CD4-positive, alpha-beta T cell treated with Interleukin-4 for 4 hours (primary cell): ENCODE measurements around the gene PLEKHB2.
"Not testable (repeated sequence)": the region's sequence is repeated elsewhere in the genome, so short reads cannot be mapped to it uniquely, and the experiment has no call there.

Experiments
- DNase-seq: peaks from one replicate; pipeline ENCODE4 v3.0.0-alpha.2; 2020

Gene PLEKHB2

DNA sequence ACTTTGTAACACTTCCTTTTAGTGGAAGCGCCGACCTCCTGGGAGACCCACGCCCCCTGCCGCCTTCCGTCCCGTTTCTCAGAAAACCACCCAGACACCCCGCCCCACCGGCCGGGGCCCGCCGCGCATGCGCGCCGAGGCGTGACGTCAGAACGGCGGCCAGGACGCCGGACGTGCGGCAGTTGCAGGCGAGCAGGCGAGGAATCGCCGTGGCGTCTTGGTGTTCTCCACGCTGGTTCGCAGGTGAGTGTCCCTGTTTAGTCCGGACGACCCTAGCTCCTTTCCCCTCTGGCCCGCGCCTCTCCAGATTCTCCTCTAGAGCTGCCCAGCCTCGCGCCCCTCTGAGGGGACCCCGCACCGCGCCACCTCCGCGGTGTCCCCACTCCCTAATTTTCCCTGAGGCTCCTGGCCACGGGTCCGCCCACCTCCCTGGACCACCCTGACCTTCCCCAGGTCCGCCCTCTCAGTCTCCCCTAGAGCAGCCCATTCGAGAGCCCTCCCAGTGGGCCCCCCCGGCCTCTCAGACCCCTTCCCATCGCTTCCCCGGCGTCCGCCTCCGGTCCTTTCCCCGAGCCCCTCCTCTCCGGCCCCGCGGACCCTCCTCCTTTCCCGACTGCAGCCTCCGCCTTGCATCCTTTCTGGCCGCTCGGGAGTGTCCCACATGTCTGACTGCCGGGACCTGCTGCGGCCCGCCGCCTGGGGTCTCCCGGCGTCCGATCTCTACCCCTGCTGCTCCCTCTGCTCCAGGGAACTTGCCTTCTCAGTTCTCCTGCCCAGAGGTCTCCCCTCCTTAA lies at the start of gene PLEKHB2:
Gene PLEKHB2 (plus strand): TSS at position 181 of the 794 bp plus-strand sequence. CDS start 15,606 bp downstream, outside the sequence.
- peak; percentile 92 for DNase-seq

DNA sequence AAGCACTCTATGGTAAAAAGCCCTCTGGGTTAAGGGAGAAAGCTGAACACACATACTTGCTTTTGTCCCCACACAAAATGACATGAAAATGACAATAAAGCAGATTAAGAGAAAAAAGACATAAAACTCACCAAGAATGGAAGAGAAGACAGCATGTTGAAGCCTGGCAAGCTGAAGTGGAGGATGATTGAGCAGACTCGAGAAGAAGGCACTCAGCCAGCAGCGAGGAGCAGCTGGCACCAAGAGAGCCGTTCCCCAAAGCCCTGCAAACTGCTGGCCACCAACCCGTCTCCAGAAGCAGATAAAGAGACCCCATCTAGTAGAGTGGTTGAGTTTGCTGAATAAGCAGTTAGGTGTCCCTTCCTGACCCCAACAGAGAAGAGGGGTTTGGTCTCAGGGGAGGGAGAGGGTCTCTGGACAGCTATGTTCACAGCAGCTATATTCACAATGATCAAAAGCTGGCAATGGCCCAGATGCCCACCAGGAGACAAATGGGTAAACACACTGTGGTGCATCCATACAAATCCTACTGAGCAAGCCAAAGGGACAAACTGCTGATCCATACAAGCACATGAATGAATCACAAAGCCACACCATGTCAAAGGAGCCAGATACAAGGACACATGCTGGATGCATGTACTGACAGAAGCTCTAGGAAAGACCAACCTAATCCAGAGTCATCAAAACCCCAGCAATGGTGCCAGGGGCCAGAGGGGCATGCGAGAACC lies 48.8 kb upstream of the PLEKHB2 start:
- DNase-seq, result no peak

GRCh38 chr2:131056932-131057287 lies 48.2 kb upstream of the PLEKHB2 start:
- DNase-seq, result no peak

- DNase-seq, result no peak
These were observed 46.8 kb upstream of the PLEKHB2 start for GRCh38 chr2:131058214-131058843.

- no peak for DNase-seq
These were observed 46.2 kb upstream of the PLEKHB2 start for GRCh38 chr2:131058920-131059319.

DNA sequence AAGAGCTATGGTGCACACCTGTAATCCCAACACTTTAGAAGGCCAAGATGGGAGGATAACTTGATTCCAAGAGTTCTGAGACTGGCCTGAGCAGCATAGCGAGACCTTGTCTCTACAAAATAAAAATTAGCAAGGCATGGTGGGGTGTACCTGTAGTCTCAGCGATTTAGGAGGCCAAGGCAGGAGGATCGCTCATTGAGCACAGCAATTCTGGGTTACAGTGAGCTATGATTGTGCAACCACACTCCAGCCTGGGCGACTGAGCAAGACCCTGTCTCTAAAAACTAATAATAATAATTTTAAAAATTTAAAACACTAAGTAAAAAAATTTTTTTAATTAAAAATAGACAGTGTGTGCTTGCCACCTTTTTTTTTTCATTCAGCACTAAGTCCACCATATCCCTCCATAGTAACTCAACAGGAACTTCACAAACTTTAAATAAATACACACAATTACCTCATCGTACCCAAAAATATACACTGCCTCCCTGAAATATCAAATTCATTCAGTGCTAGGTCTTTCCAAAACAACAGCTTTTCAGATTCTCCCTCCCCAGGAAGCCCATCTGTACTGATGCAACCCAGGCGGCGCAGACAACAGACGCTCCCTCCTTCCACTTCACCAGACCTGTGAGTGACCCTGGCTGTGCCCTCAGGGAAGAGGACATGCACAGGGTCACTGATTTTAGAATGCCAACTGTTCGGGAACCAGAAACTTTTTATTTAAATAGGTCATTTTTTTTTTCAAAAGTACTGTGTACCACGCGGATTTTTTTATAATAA lies 41.4 kb upstream of the PLEKHB2 start:
- no peak for DNase-seq

GRCh38 chr2:131064589-131065512 lies 40.3 kb upstream of the PLEKHB2 start:
- DNase-seq, result no peak

GRCh38 chr2:131067465-131068125 lies 37.5 kb upstream of the PLEKHB2 start:
- DNase-seq, result no peak

DNA sequence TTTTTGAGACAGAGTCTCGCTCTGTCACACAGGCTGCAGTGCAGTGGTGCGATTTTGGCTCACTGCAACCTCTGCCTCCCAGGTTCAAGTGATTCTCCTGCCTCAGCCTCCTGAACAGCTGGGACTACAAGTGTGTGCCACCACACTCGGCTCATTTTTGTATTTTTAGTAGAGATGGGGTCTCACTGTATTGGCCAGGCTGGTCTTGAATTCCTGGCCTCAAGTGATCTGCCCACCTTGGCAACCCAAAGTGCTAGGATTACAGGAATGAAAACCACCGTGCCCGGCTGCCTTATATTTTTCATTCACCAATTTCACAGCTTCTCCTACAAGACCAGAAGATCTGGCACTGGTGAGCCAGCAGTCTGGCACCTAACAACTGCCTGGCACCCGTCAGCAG lies 37.0 kb upstream of the PLEKHB2 start:
- not testable (repeated sequence) for DNase-seq

DNA sequence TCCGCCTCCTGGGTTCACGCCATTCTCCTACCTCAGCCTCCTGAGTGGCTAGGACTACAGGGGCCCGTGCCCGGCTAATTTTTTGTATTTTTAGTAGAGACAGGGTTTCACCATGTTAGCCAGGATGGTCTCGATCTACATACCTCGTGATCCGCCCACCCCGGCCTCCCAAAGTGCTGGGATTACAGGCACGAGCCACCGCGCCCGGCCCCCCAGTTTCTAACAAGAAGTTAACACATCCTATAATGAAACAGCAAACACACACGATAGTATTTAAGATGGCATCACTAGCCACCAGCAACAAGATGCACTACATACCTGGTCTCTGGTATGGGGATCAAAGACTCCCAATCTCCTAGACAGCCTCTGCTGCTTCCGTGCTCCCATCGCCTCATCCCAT lies 29.6 kb upstream of the PLEKHB2 start:
- DNase-seq, result not testable (repeated sequence)

- DNase-seq, result no peak
These were observed 28.4 kb upstream of the PLEKHB2 start for GRCh38 chr2:131076707-131077106.

DNA sequence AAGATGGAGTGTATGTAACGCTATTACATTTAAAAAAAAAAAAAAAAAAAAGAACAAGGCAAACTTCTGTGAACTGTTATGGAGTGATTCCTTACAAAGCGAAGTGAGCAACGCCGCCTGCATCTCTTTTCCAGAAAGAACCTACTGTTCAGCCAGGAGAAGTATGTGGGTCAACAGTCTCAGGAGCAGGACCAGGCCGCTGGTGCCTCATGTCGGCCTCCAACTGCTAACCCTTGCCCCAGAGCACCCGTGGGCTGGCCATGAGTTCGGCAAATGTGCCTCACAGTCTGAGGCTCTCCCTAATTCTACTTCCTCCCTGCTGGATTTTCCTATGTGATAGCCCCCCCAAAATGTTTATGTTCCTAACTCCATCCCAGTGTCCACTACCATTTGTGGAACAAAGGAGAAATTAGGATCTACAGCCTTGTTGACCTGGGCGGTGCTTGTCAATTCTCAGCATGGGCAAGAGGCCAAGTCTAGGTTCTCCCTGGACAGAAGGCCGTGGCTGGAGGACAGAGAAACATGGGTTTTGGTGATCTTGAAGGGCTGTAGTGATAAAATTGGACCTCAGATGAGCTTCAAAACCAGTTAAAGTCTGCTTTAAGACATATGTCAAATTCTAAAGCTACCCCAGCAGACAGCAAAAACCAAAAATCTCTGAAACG lies 27.8 kb upstream of the PLEKHB2 start:
- DNase-seq, result no peak

DNA sequence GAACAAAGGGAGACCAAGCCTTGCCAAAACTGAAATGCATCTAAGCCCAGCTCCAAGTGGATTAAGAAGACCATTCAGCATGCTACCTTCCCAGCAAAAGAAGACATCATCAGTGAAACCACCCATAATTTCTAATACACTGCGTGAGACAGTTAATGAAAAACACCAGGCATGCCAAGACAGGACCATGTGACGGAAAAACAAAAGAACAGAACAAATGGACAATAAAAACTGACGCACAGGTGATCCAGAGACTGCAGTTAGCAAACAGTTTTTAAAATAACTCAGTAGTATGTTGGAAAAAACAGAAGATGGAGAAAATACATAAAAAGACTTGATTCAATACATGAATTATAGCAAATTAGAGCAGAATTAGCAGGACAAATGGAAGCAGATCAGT lies 27.2 kb upstream of the PLEKHB2 start:
- DNase-seq, result no peak

DNA sequence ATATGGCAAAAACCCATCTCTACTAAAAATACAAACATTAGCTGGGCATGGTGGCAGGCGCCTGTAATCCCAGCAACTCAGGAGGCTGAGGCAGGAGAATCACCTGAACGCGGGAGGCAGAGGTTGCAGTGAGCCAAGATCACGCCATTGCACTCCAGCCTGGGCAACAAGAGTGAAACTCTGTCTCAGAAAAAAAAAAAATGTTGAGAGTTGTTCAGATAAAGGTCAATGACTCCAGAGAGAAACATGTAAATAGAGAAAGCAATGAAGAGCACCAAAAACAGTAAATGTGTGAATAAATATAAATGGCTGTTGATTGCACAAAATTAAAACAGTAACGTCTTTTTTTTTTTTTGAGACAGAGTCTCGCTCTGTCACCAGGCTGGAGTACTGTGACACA lies 25.2 kb upstream of the PLEKHB2 start:
- DNase-seq, result not testable (repeated sequence)

- DNase-seq, result no peak
These were observed 23.9 kb upstream of the PLEKHB2 start for GRCh38 chr2:131081190-131081589.

GRCh38 chr2:131085646-131086045 lies 19.5 kb upstream of the PLEKHB2 start:
- DNase-seq, result no peak

- DNase-seq, result no peak
These were observed 12.6 kb upstream of the PLEKHB2 start for GRCh38 chr2:131092458-131093005.

DNA sequence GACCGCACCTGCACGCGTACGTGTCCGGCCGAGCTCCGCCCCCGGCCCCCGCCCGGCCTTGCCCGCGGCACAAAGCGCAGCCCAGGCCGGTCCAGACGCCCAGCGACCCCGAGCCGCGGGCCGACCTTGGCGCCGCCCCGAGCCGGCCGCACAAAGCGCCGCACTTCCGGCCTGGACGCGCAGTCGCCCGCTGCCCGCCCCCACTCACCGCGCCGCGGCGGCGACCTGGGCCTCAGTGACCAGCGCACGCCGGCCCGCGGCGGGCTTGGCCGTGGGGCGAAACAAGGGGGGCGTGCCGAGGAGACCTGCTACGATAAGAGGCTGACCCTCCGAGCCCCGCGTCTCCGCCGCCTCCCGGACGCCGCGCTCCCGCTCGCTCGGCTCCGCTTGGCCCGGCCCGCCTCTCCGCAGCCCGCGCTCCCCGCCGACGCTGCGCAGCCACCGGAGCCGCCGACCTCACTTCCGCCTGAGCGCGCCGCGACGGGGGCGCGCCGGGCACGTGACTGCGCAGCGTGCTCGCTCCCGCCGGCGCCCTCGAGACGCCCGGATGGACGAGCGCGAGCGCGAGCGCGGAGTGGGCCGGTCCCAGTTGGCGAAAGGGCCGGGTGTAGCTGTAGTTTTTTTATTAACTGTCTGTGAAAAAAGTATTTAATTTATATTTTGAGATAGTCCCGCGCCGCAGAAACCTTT lies 12.0 kb upstream of the PLEKHB2 start, which contains the start of gene FAM168B:
Gene FAM168B (minus strand): TSS at position 455 of the 690 bp plus-strand sequence. CDS start 10,814 bp downstream, outside the sequence.
- DNase-seq, result peak; percentile 86

DNA sequence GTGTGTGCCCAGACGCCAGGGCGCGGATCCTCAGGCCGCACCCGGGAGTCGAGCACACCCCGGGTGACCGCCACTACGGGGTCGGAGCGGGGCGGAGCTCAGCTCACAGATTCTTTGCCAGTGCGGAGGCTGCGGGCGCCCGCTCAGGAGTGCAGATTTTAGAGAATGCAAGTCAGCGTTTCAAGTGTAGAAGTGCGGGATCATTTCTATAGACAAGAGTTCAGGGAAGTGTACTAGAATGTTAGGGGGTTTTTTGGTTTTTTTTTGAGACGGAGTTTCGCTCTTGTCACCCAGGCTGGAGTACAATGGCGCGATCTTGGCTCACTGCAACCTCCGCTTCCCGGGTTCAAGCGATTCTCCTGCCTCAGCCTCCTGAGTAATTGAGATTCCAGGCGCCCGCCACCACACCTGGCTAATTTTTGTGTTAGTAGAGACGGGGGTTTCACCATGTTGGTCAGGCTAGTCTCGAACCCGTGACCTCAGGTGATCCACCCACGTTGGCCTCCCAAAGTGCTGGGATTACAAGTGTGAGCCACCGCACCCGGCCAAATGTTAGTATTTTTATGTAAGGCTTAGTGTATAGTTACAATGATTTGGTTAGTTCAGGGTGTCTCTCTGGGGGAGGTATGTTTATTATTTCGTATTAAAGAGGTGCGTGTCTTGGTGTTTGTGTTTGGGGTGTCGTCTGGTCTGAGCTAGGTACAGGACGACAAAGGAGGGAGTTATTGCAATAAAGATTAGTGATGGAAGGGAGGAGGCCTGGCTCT lies 11.3 kb upstream of the PLEKHB2 start:
- no peak for DNase-seq
